CD4-positive, alpha-beta T cell (primary cell): Measurements from ENCODE around the gene GABRD. TPM values are rescaled to one million over a fixed set of nuclear protein-coding genes. Genes with fewer than 3 reads are reported as not detected.
A peak's percentile ranks its signal among the peaks of the same experiment; 100 is the strongest.

Experiments
- ATAC-seq: fragments of 200-7000 bp; cut with Tn5 transposase; one replicate; pipeline ENCODE4 v1.10.0; 2022; ENCODE audit warnings: mild to moderate bottlenecking; ENCODE audit not compliant: poor library complexity
- CTCF ChIA-PET: fragments of 350-600 bp; sonication (Branson Sonifier 250); formaldehyde crosslinking; loops from one replicate; lab custom pipeline; 2021; ENCODE audit warnings: antibody characterized with exemption, inconsistent platforms; lab: Charles Lee
- POLR2A ChIA-PET: fragments of 350-600 bp; sonication (Branson Sonifier 250); formaldehyde crosslinking; loops from one replicate; lab custom pipeline; 2021; ENCODE audit warnings: antibody characterized with exemption, inconsistent platforms; lab: Charles Lee
- DNase-seq, 14 experiments: peaks; one replicate each; pipeline ENCODE4 v3.0.0-alpha.2; 2013 to 2020; ENCODE audit warnings: mixed read lengths in 2 of 14
- H3K27ac ChIP-seq, 2 donors: one replicate each; pipeline versions ENCODE4 v1.5.1 to v1.7.0; 2013; ENCODE audit warnings: low read length in 2 of 2, low read depth in 1 of 2, mild to moderate bottlenecking in 1 of 2
- H3K27me3 ChIP-seq, 2 experiments: 1 replicate in 1 of 2; 2 replicates in 1 of 2; pipeline versions ENCODE4 v1.6.1 to v1.7.0; 2013; ENCODE audit warnings: low read length in 2 of 2, control low read depth in 1 of 2, mild to moderate bottlenecking in 1 of 2, moderate library complexity in 1 of 2; ENCODE audit not compliant: insufficient read depth in 2 of 2, control insufficient read depth in 1 of 2
- H3K36me3 ChIP-seq: one replicate; pipeline ENCODE4 v1.6.1; 2013; ENCODE audit warnings: low read length, control low read depth; ENCODE audit not compliant: insufficient read depth
- H3K4me1 ChIP-seq: one replicate; pipeline ENCODE4 v1.6.1; 2013; ENCODE audit warnings: low read length, control low read depth; ENCODE audit not compliant: insufficient read depth
- H3K4me3 ChIP-seq: one replicate; pipeline ENCODE4 v1.5.1; 2013; ENCODE audit warnings: mild to moderate bottlenecking, low read length, moderate library complexity
- H3K9me3 ChIP-seq, 2 experiments: 1 replicate in 1 of 2; 2 replicates in 1 of 2; pipeline versions ENCODE4 v1.6.1 to v1.7.0; 2013; ENCODE audit warnings: low read length in 2 of 2, mild to moderate bottlenecking in 2 of 2, control low read depth in 1 of 2, moderate library complexity in 1 of 2; ENCODE audit not compliant: control insufficient read depth in 1 of 2, insufficient read depth in 1 of 2
- H3K27ac Mint-ChIP-seq: one replicate; pipeline ENCODE4 v1.8.0; 2020; ENCODE audit warnings: mixed read lengths
- H3K27me3 Mint-ChIP-seq: one replicate; pipeline ENCODE4 v1.8.0; 2021; ENCODE audit warnings: mixed read lengths
- H3K36me3 Mint-ChIP-seq: one replicate; pipeline ENCODE4 v1.8.0; 2021; ENCODE audit warnings: low read depth, mixed read lengths
- H3K4me1 Mint-ChIP-seq: one replicate; pipeline ENCODE4 v1.8.0; 2021; ENCODE audit warnings: low read depth, mixed read lengths
- H3K4me3 Mint-ChIP-seq: one replicate; pipeline ENCODE4 v1.8.0; 2020; ENCODE audit warnings: mild to moderate bottlenecking, mixed read lengths
- H3K9me3 Mint-ChIP-seq: one replicate; pipeline ENCODE4 v1.8.0; 2020; ENCODE audit warnings: mixed read lengths
- intact Hi-C, 2 experiments: fragments of 100-400 bp; cut with DNase I in 1 of 2; cut with micrococcal nuclease in 1 of 2; formaldehyde crosslinking; loops; one replicate each; pipeline versions ENCODE4 v1.15.1 to v1.9.0; 2023 to 2025; cut with DNase I, micrococcal nuclease
- total RNA-seq, 174 experiments: library from RNA in 2 of 174; stranded (reverse) in 2 of 174; gene quantifications; one replicate each; pipeline ENCODE4 v1.2.3 and lab custom pipeline; 2021 to 2026
- TF ChIP-seq, protein P1 (sequence below): fragments of 200-600 bp; IDR thresholded peaks from one replicate; pipeline ENCODE4 v1.8.0; 2022; ENCODE audit warnings: antibody characterized with exemption, mild to moderate bottlenecking

Gene GABRD
- total RNA-seq, 2 experiments from 2014 or later = 0.38 to 0.42 TPM

DNA sequence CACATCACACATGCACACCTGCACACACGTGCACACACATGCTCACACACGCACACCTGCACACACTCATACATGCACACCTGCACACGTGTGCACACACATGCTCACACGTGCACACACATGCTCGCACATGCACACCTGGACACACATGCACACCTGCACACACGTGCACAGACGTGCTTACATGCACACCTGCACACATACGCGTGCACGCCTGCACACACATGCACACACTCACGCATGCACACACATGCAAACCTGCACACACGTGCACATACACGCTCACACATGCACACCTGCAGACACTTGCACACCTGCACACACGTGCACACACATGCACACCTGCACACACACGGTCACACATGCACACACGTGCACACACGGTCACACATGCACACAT lies 48.1 kb upstream of the GABRD start:
- H3K9me3 ChIP-seq = peaks cover 0 to 29% of the 10 kb centered on the region in 2 experiments
- no peaks in the 10 kb centered on the region for H3K9me3 Mint-ChIP-seq

DNA sequence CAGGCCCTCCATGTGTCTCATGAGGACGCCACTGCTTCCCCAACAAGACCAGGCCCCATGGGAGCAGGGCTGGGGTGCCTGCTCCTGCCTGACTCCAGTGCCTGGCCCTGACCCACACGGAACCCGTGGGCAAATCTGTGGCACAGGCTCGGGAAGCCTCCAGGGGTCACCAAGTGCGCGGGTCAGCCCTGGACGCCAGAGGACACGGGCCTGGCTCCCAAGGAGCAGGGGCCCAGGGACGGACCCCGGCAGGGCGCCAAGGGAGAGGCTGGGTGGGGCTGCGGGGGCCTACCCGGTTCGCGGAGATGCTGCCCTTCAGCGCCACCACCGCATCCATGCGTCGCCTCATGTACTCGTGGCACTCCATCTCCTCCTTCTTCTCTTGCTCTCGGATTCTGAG lies 47.5 kb upstream of the GABRD start:
- H3K9me3 Mint-ChIP-seq = no peaks in the 10 kb centered on the region
- DNase-seq = peak in 1 of 14 experiments; percentile 4

More for the DNA sequence above, 48.1 kb upstream of the GABRD start:
- H3K4me1 ChIP-seq = no peaks in the 10 kb centered on the region
- ChIA-PET CTCF (no interaction called here), POLR2A (no interaction called here)
- Mint-ChIP-seq H3K36me3 (no peaks in the 10 kb centered on the region), H3K27ac (no peak overlapping the region), H3K4me3 (no peak overlapping the region), H3K4me1 (no peaks in the 10 kb centered on the region), H3K27me3 (no peaks in the 10 kb centered on the region)
- no peak overlapping the region for H3K27ac ChIP-seq
- TF ChIP-seq, protein P1, sequence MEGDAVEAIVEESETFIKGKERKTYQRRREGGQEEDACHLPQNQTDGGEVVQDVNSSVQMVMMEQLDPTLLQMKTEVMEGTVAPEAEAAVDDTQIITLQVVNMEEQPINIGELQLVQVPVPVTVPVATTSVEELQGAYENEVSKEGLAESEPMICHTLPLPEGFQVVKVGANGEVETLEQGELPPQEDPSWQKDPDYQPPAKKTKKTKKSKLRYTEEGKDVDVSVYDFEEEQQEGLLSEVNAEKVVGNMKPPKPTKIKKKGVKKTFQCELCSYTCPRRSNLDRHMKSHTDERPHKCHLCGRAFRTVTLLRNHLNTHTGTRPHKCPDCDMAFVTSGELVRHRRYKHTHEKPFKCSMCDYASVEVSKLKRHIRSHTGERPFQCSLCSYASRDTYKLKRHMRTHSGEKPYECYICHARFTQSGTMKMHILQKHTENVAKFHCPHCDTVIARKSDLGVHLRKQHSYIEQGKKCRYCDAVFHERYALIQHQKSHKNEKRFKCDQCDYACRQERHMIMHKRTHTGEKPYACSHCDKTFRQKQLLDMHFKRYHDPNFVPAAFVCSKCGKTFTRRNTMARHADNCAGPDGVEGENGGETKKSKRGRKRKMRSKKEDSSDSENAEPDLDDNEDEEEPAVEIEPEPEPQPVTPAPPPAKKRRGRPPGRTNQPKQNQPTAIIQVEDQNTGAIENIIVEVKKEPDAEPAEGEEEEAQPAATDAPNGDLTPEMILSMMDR = no peak
- H3K4me3 ChIP-seq = no peak overlapping the region
- H3K36me3 ChIP-seq = no peaks in the 10 kb centered on the region
- intact Hi-C loops = no loop called here
- ATAC-seq = no peak
- DNase-seq = peak in 1 of 14 experiments; percentile 10
- H3K27me3 ChIP-seq = peaks cover 0 to 3% of the 10 kb centered on the region in 2 experiments

GRCh38 chr1:1972976-1973715 lies 46.0 kb upstream of the GABRD start:
- Histone ChIP-seq H3K36me3 (no peaks in the 10 kb centered on the region), H3K27me3 (peaks cover 0 to 3% of the 10 kb centered on the region in 2 experiments), H3K9me3 (peaks cover 0 to 30% of the 10 kb centered on the region in 2 experiments), H3K4me3 (no peak overlapping the region), H3K27ac (no peak overlapping the region), H3K4me1 (no peaks in the 10 kb centered on the region)
- H3K27ac Mint-ChIP-seq = no peak overlapping the region
- no peak overlapping the region for H3K4me3 Mint-ChIP-seq
- no peaks in the 10 kb centered on the region for H3K36me3 Mint-ChIP-seq
- ATAC-seq = no peak
- TF ChIP-seq, protein P1 = no peak
- H3K27me3 Mint-ChIP-seq = no peaks in the 10 kb centered on the region
- ChIA-PET POLR2A (no interaction called here), CTCF (no interaction called here)
- H3K4me1 Mint-ChIP-seq = no peaks in the 10 kb centered on the region
- intact Hi-C loops = no loop called here
- peak in 1 of 14 experiments; percentile 3 for DNase-seq
- H3K9me3 Mint-ChIP-seq = no peaks in the 10 kb centered on the region

More for the DNA sequence above, 47.5 kb upstream of the GABRD start:
- no peak for ATAC-seq
- no peak overlapping the region for H3K4me3 Mint-ChIP-seq
- CTCF ChIA-PET = no interaction called here
- POLR2A ChIA-PET = no interaction called here
- H3K9me3 ChIP-seq = peaks cover 0 to 30% of the 10 kb centered on the region in 2 experiments
- no peaks in the 10 kb centered on the region for H3K4me1 Mint-ChIP-seq
- H3K27ac ChIP-seq = no peak overlapping the region
- no peaks in the 10 kb centered on the region for H3K4me1 ChIP-seq
- H3K27me3 ChIP-seq = peaks cover 0 to 3% of the 10 kb centered on the region in 2 experiments
- H3K4me3 ChIP-seq = no peak overlapping the region
- H3K27me3 Mint-ChIP-seq = no peaks in the 10 kb centered on the region
- H3K36me3 ChIP-seq = no peaks in the 10 kb centered on the region
- TF ChIP-seq, protein P1 = no peak
- intact Hi-C loops = no loop called here
- H3K27ac Mint-ChIP-seq = no peak overlapping the region
- H3K36me3 Mint-ChIP-seq = no peaks in the 10 kb centered on the region
